DND-41 (cell line): ENCODE measurements around the gene EMILIN1.

Experiments used
- EZH2 ChIP-seq: IDR thresholded peaks from 3 replicates; pipeline ENCODE4 v1.6.1; 2012; ENCODE audit warnings: borderline replicate concordance, low read depth, mild to moderate bottlenecking, moderate library complexity, low read length, inconsistent platforms; ENCODE audit not compliant: severe bottlenecking
- TF ChIP-seq, protein P1 (sequence below): IDR thresholded peaks from 2 replicates; pipeline ENCODE4 v1.5.1; 2012; ENCODE audit warnings: borderline replicate concordance, low read length, moderate library complexity, mild to moderate bottlenecking; ENCODE audit not compliant: poor library complexity, severe bottlenecking; ENCODE audit errors: extremely low read depth

GRCh38 chr2:27087823-27088410 is 9.5 kb downstream of the EMILIN1 start:
- TF ChIP-seq, protein P1, sequence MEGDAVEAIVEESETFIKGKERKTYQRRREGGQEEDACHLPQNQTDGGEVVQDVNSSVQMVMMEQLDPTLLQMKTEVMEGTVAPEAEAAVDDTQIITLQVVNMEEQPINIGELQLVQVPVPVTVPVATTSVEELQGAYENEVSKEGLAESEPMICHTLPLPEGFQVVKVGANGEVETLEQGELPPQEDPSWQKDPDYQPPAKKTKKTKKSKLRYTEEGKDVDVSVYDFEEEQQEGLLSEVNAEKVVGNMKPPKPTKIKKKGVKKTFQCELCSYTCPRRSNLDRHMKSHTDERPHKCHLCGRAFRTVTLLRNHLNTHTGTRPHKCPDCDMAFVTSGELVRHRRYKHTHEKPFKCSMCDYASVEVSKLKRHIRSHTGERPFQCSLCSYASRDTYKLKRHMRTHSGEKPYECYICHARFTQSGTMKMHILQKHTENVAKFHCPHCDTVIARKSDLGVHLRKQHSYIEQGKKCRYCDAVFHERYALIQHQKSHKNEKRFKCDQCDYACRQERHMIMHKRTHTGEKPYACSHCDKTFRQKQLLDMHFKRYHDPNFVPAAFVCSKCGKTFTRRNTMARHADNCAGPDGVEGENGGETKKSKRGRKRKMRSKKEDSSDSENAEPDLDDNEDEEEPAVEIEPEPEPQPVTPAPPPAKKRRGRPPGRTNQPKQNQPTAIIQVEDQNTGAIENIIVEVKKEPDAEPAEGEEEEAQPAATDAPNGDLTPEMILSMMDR, result no peak
- TF ChIP-seq EZH2, result no peak
